GM21515 (cell line): ENCODE results near the gene AMOTL2.

Experiments used
- ATAC-seq: cut with Tn5 transposase; IDR thresholded peaks from one replicate; pipeline ENCODE4 v1.9.1; 2021; ENCODE audit not compliant: unreplicated experiment

Gene AMOTL2

GRCh38 chr3:134318166-134318565, 56.1 kb downstream of the AMOTL2 start:
- ATAC-seq: no peak

DNA sequence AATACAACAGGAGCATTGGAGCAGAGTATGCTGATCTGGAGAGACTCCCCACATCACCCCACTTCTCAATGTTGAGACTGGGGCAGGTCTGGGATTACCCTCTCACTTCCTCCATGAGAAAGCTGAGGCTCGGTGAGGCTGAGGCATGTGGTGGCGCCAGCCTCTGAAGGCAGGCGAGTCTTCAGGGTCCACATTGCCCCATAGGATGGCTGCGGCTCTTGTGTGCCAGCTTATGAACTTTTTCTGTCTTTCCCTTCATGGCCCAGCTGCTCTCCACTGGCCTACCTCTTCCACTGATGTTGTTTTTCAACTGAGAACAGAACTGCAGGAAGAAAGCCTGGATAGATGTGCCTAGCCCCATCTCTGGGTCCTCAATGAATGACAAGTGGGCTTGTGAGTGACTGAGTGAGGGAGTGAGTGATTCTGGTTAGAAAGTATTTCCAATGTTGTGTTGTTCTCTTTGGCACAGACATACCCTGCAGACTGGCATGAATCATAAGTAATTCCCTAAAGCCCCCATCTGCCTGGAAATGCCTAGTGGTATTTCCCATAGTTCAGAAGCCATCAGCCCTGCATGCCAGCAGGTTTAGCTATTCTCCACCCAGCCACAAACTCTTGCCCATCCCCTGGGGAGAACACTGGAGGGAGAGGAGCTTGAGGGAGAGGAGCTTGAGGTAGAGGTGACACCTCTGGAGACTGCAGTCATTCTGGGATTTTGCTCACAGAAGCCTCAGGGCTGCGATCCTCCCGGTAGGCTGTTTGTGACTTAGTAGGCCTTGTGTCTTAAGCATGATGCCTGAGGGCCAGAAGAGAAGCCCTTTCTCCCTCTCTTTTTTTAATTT, 56.9 kb downstream of the AMOTL2 start:
- ATAC-seq: no peak

GRCh38 chr3:134315286-134316106, 58.8 kb downstream of the AMOTL2 start:
- ATAC-seq: no peak

DNA sequence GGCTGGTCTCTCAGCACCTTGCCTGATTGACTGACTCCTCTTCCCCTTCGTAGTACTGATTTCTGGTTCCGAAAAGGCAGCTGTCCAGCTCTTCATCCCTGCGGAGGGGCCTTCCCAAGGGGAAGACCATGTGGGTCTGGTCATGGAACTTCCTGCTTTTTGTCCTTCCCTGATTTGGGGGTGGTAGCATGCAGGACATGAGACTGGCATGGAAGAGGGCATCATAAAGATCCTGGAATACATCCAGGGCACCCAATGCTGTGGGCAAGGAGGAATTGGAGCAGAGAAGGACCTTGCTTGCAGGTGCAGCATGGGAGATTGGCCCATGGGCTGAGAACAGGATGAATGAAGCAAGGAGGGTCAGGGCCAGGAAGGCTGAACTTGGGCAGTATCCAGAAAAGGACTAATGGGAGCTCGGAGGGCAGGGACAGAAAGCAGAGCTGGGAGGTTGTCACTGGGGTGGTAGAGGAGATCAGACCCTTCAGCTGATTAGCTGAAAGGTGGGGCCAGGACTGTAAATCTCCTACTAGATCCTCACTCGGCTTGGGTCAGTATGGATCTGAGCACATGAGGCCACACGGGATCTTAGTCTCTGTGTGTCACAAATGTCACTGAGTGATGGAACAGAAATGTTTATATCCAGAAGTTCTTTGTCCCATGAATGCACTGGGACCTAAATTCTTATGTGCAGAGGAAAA, 59.5 kb downstream of the AMOTL2 start:
- no peak for ATAC-seq

DNA sequence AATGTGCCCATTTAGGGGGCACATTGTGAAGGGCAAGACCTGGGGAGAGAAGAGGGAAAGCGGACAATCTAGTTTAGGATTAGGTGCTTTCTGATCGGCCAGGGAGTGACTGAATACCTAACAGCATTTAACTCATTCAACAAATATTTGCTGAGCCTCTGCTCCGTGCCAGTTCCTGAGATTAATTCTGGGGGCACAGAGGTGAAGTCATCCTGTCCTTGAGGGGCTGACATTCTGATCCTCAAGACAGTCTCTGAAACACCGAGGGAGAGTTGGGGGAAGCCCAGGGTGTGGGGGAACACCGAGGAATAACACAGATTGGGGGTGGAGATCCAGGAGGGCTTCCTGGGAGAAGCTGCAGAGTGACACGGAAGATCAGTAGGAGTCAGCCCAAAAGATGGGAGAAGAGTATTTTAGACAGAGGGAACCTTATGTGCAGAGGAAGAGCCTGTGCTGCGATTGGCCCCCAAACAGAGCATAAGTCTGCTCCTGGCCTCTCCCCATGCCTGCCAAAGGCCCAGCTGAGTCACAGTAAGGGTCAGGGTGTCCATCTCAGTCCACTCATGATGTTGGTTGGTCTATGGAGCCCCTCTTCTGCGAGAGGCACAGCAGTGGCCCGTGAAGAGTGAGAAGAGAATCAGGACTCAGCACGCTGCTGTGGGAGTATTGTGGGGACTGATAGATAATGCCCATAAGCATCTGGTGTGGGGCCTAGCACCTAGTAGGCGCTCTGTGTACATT, 60.2 kb downstream of the AMOTL2 start:
- ATAC-seq: no peak

GRCh38 chr3:134312873-134313846, 61.1 kb downstream of the AMOTL2 start:
- no peak for ATAC-seq

- ATAC-seq: no peak
Observed at GRCh38 chr3:134312072-134312872, 62.0 kb downstream of the AMOTL2 start.

- no peak for ATAC-seq
Observed at GRCh38 chr3:134311693-134312071, 62.6 kb downstream of the AMOTL2 start.

GRCh38 chr3:134311265-134311664, 63.0 kb downstream of the AMOTL2 start:
- no peak for ATAC-seq

DNA sequence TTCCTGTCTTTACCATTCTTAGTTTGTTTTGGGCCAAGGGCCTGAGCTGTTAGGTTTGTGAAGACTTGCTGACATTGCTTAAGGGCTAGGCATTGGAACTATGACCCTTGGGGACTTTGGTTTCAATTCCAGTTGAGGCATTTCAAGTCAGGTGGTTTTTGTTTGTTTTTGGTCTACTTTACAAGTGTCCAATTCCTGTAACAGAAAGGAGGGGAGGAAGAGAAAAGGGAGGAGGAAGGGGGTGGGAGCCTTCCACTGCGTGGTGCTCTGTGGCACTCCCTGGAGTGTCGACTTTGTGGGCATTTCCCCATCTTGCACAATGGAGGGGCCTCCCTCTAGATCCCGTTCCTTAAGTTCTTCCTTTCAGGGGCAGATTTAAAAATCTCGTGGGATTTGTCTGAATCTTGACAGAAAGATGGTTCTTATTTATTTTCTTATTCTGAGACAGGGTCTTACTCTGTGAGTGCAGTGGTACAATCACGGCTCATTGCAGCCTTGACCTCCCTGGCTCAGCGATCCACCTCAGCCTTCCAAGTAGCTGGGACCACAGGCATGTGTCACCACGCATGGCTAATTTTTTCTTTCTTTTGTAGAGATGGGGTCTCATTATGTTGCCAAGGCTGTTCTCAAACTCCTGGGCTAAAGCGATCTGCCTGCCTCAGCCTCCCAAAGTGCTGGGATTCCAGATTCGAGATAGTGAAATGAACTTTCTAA, 64.1 kb downstream of the AMOTL2 start:
- ATAC-seq: no peak

GRCh38 chr3:134308350-134308891, 65.8 kb downstream of the AMOTL2 start:
- peak; percentile 48 for ATAC-seq

DNA sequence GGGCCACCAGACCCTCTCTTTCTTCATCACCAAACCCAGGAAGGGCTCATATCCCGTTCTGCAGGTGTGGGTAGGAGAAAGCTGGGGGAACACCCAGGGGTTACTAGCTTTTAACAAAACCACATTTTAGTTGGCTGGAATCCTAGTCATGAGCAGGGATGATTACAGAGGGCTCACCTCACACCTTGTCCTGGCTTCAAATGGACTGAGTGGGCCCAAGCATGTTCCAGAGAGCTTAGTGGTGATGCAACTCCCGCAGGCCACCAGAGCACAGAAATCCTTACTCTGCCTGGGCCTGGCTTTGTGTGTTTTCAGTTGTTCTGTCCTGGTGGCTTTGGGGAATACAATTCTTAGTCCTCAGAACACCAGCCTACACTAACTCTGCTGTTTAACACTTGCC, 66.8 kb downstream of the AMOTL2 start:
- ATAC-seq: no peak

DNA sequence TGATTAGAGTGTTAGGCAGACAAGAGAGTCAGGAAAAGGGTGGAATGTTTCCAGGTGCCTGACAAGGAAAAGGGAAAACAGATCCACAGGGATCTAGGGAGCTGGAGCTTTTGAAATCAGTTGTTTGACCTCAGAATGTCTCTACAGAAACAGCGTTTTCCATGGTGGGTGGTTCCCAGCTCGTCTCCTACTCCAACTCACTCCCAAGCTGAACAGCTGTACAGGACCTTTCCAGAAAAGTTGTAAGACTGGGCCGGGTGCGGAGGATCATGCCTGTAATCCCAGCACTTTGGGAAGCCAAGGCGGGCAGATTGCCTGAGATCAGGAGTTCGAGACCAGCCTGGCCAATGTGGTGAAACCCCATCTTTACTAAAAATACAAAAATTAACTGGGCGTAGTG, 67.9 kb downstream of the AMOTL2 start:
- no peak for ATAC-seq
